ENCODE measurements around the gene MAFF. TPM values are rescaled to one million over a fixed set of nuclear protein-coding genes. Genes with fewer than 3 reads are reported as not detected.

MAFF gene
- polyA plus RNA-seq, 1 of the 3 experiments (the other 2 are of a cell fraction), result 7.9 TPM

GRCh38 chr22:38236786-38237185, 35.0 kb downstream of the MAFF start:
- H3F3A ChIP-seq (replicated peaks; ENCODE audit: insufficient read depth), result peaks cover 11% of the 10 kb centered on the region

More at GRCh38 chr22:38236786-38237185, 35.0 kb downstream of the MAFF start:
- Histone ChIP-seq H3K79me2 (ENCODE audit: insufficient read depth) (peaks cover 9% of the 10 kb centered on the region), H3K27ac (ENCODE audit: low read depth in 2 of 2, low read length in 1 of 2) (no peak overlapping the region), H3K9ac (no peak overlapping the region), H3K27me3 (ENCODE audit: insufficient read depth) (no peaks in the 10 kb centered on the region), H3K36me3 (replicated peaks in 1 of 2; ENCODE audit: control insufficient read depth in 1 of 2, insufficient read depth in 2 of 2, low read length in 1 of 2) (no peaks in the 10 kb centered on the region), H3K9me3 (no peaks in the 10 kb centered on the region), H3K4me3 (ENCODE audit: low read depth in 2 of 2, low read length in 1 of 2) (no peak overlapping the region), H3K9me2 (no peaks in the 10 kb centered on the region), H3K4me1 (ENCODE audit: control insufficient read depth in 1 of 2, insufficient read depth in 2 of 2, low read depth in 1 of 2, low read length in 1 of 2) (peaks cover 8 to 24% of the 10 kb centered on the region in 2 experiments; a peak in 2 of 4 replicates), H4K20me1 (ENCODE audit: insufficient read depth) (no peaks in the 10 kb centered on the region), H3K4me2 (no peak overlapping the region), H2AFZ (ENCODE audit: low read depth) (no peak overlapping the region)
- TF ChIP-seq FOSL2 (IDR thresholded peaks at IDR 0.05; ENCODE audit: borderline replicate concordance, low read depth) (no peak), NFIC (IDR thresholded peaks at IDR 0.05; ENCODE audit: borderline replicate concordance) (no peak), MEF2A (IDR thresholded peaks at IDR 0.05; ENCODE audit: borderline replicate concordance, low read depth) (no peak), GABPA (IDR thresholded peaks at IDR 0.05; ENCODE audit: low read depth) (no peak), RFX5 (IDR thresholded peaks at IDR 0.05; ENCODE audit: low read length) (no peak), SMC3 (IDR thresholded peaks at IDR 0.05; ENCODE audit: low read depth, low read length) (no peak), RCOR1 (IDR thresholded peaks at IDR 0.05; ENCODE audit: low read length) (no peak), REST (IDR thresholded peaks at IDR 0.05; ENCODE audit: low read depth, low read length) (no peak), CHD2 (IDR thresholded peaks at IDR 0.05; ENCODE audit: low read length, partially characterized antibody) (no peak), EP300 (IDR thresholded peaks at IDR 0.05; ENCODE audit: borderline replicate concordance in 1 of 2, low read depth in 1 of 2, low read length in 1 of 2) (no peak), MAX (IDR thresholded peaks at IDR 0.05; ENCODE audit: low read depth) (no peak), ZBTB33 (IDR thresholded peaks at IDR 0.05; ENCODE audit: borderline replicate concordance, low read depth) (no peak), FOXM1 (IDR thresholded peaks at IDR 0.05; ENCODE audit: low read depth) (no peak), YY1 (IDR thresholded peaks at IDR 0.05; ENCODE audit: low read depth) (no peak), TAF1 (IDR thresholded peaks at IDR 0.05; ENCODE audit: borderline replicate concordance, low read depth, low read length) (no peak), SIN3A (IDR thresholded peaks at IDR 0.05; ENCODE audit: borderline replicate concordance, low read depth, low read length) (no peak), NRF1 (IDR thresholded peaks at IDR 0.05; ENCODE audit: low read depth, low read length) (no peak), PBX3 (IDR thresholded peaks at IDR 0.05) (no peak)
- CTCF ChIA-PET, result no interaction called here
- WGBS (ENCODE audit: low lambda C conversion rate), result 100% methylated on average over 5 of the region's 8 CpGs
- POLR2A ChIA-PET, result no interaction called here
- no peak for DNase-seq
